Stimulated activated naive CD8-positive, alpha-beta T cell treated with anti-CD3 and anti-CD28 coated beads, Interleukin-15, Interleukin-2, amounts not matched to agents 100 U/mL and 50 U/mL, for 24 hours (primary cell): ENCODE results near the gene PARD3.

Experiments
- ATAC-seq: fragments of 150-1000 bp; cut with Tn5 transposase; one replicate; pipeline ENCODE4 v1.10.0; 2021
- DNase-seq: peaks from one replicate; pipeline ENCODE4 v3.0.0; 2021

PARD3 gene

DNA sequence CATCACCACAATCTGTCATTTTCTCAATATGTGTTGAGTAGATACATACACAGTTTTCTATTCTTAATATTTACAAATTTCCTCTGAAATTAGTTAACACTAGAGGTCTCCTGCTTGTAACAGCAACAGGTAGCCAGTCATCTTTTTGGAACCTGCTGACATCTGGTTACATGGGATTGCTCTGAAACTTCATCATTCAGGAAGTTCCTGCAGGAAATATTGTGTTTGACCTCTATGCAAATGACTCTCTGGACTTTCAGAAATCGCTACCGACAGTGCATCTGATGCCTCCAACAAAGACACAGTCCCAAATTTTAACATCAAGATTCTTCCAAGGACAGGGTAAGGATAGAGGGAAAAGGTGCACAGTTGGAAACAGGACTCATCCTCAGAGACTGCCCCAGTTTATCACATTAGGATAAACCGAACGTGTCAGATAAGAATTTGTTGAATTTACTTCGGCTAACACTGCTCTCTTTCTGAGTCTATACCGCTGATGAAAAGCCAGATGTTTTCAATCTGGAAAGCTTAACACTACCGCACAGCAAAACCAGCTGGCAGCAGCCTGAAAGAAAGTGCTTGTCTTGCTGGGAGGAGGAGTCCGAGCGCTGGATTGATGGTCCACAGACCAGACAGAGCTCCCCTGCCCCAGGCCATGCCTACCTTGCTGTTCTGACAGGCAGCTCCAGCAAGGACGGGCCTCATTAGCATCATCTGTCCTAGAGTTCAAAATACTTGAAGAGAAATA is 633.4 kb downstream of the PARD3 start:
- no peak for DNase-seq
- no peak for ATAC-seq

- DNase-seq (no peak), ATAC-seq (no peak)
These were observed 634.3 kb downstream of the PARD3 start for GRCh38 chr10:34180749-34181148.

- ATAC-seq (no peak), DNase-seq (no peak)
These were observed 635.8 kb downstream of the PARD3 start for GRCh38 chr10:34179280-34179679.

DNA sequence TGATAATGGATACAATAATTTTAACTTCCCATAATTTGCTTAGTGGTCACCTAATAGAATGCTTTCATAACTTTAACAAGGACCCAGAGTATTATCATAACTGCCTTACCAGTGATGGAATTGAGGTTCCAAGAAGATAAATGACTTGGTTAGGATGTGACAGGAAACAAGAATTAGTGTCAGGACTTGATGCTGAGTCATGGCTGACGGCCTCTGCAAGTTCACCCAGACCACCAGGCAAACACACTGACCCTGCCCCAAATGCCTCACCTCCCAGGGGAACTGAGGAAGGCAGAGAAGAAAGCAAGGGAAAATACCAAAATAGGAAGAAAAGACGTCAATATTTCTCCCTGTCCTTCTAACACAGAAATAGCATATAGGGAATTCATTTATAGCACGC is 636.3 kb downstream of the PARD3 start:
- no peak for DNase-seq

GRCh38 chr10:34178196-34178595 is 636.9 kb downstream of the PARD3 start:
- DNase-seq (no peak), ATAC-seq (no peak)

More for the DNA sequence above, 636.3 kb downstream of the PARD3 start:
- ATAC-seq = no peak

DNA sequence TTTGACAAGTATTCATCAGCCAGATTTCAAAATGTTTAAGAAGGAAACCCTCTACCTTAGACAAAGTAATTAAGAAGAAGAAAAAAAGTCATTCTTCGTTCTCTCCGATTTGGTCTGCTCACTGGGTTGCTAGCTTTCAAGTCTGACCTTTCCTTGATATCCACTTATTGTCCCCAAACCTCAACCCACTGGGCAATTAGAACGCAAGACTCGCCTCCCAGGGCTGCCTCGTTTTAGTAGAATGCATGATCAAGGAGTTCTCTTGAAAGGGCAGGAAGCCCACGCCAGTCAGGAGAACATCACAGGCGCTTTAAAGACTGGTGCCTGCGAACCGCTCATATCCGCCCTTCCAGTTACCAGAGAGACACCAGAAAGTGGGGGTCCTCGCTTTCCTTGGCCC is 637.7 kb downstream of the PARD3 start:
- DNase-seq = no peak
- ATAC-seq = no peak

DNA sequence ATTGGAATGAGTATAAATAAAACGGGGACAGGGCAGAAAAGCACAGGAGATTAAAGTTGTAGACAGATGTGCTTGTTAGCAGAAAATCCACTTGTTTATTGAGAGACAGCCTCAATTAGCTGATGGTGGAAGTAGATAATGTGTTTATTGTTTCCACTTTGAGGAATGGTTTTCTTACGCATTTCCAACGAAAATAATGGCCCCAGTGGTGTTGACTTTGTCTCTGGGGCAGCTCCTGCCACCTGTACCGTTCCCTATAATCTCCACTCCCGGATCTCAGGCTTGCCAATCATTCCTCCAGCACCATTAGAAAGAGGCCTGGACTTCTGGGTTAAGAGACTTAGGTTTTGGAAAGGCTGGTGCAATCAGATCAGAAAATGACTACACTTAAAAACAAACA is 638.7 kb downstream of the PARD3 start:
- ATAC-seq (no peak), DNase-seq (no peak)

GRCh38 chr10:34175121-34175520 is 640.0 kb downstream of the PARD3 start:
- DNase-seq = no peak
- no peak for ATAC-seq

DNA sequence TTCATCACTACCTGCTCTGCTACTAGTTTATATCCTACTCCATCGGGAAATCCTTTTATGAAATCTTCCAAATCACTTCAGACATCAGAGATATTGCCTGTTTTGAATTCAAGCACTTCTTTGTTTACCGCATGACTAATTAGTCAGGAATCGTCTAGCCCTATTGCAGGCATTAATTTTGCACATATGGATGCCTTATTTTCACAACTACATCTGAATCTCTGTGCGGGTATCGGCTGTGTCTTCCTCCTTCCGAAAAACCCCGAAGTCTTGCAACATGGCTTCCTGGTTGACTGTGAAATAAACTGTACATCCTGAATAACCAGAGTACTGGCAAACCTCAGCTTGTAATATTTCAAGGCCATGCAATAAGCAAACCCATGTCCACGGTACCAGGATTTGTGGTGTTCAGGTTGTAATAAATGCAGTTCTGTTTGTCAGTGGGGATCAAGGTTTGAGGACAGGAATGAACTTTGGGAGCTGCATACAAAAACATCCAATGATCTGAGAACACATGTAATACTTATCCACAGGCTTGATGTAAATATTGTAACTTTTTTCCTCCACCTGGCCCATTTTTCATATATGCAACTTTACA is 642.1 kb downstream of the PARD3 start:
- ATAC-seq = no peak
- DNase-seq = no peak

- DNase-seq (no peak), ATAC-seq (no peak)
These were observed 643.1 kb downstream of the PARD3 start for GRCh38 chr10:34171957-34172527.

- ATAC-seq (no peak), DNase-seq (no peak)
These were observed 645.4 kb downstream of the PARD3 start for GRCh38 chr10:34169677-34170076.

DNA sequence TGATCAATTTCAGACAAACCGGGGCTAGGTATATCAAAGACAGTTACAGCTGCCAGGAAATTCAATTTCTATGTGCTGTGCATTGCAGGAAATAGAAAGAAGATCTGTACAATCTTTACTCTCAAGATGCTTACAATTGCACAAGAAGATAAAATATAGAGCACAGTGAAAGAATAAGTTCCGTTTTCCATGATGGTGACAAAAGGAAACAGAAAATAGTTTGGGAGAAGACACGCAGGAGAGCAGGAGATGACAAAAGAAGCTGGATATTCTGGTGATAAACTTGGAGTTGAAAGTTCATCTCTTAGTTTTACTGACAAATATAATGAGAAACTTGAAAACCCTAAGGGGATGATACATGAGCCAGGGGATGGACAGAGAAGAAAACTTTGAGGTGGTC is 646.0 kb downstream of the PARD3 start:
- DNase-seq (no peak), ATAC-seq (no peak)

DNA sequence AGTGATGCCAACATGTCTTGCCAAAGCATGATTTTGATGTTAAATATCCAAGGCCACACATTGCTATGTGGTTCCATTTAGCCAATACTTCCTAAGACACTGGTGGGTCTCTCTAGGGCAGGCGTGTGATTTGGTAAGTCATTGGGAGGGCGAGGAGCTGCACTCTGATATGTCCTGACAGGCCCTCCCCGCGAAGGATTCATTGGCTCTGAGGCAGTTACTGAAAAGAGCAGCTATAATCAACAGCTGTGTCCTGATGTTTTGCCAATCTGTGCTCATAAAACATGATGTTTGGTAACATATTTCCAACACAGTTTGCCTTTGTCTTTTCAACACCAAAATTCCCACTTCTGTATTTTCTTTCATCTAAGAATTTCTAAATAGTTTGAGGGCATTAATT is 646.7 kb downstream of the PARD3 start:
- no peak for ATAC-seq

GRCh38 chr10:34166823-34167222 is 648.3 kb downstream of the PARD3 start:
- ATAC-seq = no peak

More for the DNA sequence above, 646.7 kb downstream of the PARD3 start:
- no peak for DNase-seq

DNA sequence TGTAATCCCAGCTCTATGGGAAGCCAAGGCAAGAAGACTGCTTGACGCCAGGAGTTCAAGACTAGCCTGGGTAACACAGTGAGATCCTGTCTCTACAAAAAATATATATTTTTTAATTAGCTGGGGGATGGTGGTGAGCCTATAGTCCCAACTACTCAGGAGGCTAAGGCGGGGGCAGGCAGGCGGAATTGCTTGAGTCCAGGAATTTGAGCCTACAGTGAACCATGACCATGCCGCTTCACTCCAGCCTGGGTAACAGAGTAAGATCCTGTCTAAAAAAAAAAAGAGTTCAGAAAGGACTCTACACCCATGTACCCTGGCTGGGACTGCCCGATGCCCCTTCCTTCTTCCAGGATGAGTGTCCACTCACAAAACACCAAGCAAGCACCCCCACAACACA is 648.7 kb downstream of the PARD3 start:
- ATAC-seq (no peak), DNase-seq (no peak)

More at GRCh38 chr10:34166823-34167222, 648.3 kb downstream of the PARD3 start:
- no peak for DNase-seq

DNA sequence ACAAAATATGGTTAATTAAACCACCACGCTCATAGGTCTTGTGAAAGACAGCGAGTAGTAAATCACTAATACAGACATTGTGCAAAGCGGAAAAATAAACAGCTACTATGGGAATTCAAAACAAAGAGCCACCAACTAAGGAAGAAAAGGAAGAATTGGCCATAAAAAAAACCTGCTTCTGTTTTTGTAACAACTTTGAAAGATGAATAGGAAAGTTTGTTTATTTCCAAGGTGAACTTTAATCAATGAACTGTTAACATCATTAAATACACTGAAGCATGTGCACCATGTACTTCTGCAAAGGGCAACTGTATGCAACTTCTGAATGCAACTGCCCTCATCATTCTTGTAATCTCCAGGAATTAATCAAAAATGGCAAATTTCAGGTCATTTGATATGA is 651.1 kb downstream of the PARD3 start:
- ATAC-seq = no peak
- no peak for DNase-seq

DNA sequence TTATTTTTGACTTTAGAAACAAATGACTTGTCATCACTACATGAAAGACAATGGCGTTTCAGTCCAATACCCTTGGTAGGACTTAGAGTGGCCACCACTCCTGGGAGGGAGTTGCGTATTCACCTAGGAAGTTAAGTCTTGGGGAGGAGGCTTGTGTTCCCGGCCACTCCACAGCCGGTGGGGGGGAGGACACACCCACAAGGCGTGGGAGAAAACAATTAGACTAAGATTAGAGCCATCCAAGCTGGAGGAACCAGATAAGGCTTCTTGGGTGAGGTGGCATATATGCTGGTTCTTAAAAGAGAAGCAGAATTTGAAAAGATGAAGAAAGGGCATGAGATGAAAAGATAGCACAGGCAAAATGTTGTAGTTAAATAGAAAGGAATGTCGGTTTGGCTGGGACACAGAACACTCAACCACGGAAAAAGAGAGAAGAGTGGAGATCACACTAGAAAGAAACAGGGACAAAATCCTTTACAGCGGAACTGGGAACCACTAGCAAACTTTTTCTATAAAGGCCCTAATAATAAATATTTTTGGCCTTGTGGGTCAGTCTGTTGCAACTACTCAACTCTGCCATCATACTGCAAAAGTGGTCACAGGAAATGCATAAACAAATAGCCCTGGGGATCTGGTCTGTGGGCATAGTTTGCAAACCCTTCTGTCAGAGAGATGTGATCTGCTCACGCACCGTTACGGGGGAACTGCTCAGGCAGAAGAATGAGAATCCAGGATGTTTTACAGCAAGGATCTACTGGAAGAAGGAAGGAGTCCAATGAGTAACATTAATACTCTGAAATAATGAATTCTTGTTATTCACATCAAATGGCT is 651.8 kb downstream of the PARD3 start:
- DNase-seq (no peak), ATAC-seq (no peak)

- DNase-seq = no peak
These were observed 653.2 kb downstream of the PARD3 start for GRCh38 chr10:34161777-34162370.

DNA sequence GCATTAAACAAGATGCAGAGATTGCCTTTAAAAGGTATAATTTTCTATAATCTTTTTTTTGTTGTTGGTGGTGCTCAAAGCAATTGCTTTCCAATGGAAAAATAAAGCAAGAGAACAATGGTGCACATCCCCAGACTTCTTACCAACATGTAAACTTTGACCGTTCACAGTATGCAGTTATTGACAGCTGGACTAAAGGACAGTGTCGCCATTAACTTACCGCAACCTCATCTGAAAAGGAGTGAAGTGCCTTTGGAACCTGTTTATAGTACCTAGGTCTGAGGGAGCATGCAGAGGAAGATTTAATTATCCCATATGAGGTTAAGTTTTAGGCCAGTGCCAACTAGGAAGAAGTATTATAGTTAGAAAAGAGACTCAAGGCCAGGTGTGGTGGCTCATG is 654.5 kb downstream of the PARD3 start:
- no peak for DNase-seq
- no peak for ATAC-seq

More at GRCh38 chr10:34161777-34162370, 653.2 kb downstream of the PARD3 start:
- no peak for ATAC-seq

- ATAC-seq = no peak
- DNase-seq = no peak
These were observed 657.6 kb downstream of the PARD3 start for GRCh38 chr10:34157501-34157900.

DNA sequence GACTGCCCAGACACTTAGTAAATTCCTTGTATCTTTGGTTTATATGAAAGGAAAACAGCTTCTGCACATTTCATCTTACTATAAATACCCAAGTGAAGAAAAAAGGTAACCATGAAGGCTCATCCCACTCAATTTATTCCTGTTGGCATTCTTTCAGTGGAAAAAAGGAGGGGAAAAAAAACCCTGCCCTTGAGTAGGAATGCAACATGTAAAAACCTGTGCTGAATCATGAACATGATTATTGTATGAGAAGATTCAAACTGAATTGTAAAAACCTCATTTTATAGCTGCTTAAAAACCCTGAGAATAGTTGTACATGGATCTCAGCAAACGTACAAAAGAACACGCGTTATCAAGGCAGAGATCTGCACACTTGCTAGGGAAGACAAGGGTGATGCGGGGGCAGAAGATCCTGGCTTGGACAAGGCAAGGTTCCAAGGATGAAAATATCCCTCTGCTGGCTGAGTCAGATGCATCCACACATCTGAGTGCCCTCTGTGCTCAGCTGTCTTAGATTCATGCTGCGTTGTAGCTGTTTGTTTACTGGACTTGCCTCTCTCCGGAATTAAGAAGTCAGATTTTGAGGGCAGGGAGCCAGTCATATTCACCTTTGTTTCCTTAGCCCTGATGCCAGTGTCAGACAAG is 658.2 kb downstream of the PARD3 start:
- DNase-seq = no peak
- no peak for ATAC-seq

DNA sequence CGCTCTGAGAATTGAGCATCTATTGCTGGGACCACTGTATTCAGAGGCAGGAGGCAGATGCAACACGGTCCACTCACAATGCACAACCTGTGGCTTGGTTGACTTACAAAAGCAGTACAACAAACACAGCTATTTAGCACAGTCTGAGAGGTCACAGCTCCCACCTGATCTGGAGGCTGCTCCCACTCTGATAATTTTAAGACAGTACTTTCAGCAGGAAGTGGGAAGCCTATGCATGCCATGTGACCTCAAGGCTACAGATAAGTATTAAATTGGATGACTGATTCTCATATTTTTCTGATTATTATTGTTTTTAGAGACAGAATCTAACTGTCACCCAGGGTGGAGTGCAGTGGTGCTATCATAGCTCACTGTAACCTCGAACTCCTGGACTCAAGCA is 659.3 kb downstream of the PARD3 start:
- ATAC-seq = no peak
- DNase-seq = no peak
